ENCODE measurements around the gene SEC11A. TPM values are rescaled to one million over a fixed set of nuclear protein-coding genes. Genes with fewer than 3 reads are reported as not detected.

Gene SEC11A
- total RNA-seq = 100 to 1,000 TPM; 108 to 185 TPM
- 100 to 1,000 TPM; 125 to 134 TPM for polyA plus RNA-seq (ENCODE audit: insufficient read length in 2 of 2)
- long read RNA-seq, donor 1, transcript SEC11A-201 (6 exons, 1,656 nt) = minor isoform, 45 of 122 reads
- long read RNA-seq, donor 1, transcript SEC11A-209 (7 exons, 1,089 nt) = minor isoform, 13 of 122 reads
- long read RNA-seq, donor 1, transcript SEC11A-207 (1 exons, 2,204 nt) = major isoform, 54 of 122 reads
- long read RNA-seq, donor 1, partial matches to known transcripts = 0 of 122 reads
- long read RNA-seq, donor 1, other reads (novel, unspliced or antisense) = 0 of 122 reads
- long read RNA-seq, donor 2, transcript SEC11A-209 (7 exons, 1,089 nt) = minor isoform, 5 of 42 reads
- long read RNA-seq, donor 2, transcript SEC11A-201 (6 exons, 1,656 nt) = minor isoform, 16 of 42 reads
- long read RNA-seq, donor 2, transcript SEC11A-207 (1 exons, 2,204 nt) = major isoform, 20 of 42 reads
- long read RNA-seq, donor 2, partial matches to known transcripts = 0 of 42 reads
- long read RNA-seq, donor 2, other reads (novel, unspliced or antisense) = 0 of 42 reads
- long read RNA-seq, donor 3, transcript SEC11A-209 (7 exons, 1,089 nt) = minor isoform, 6 of 83 reads
- long read RNA-seq, donor 3, transcript SEC11A-201 (6 exons, 1,656 nt) = minor isoform, 18 of 83 reads
- long read RNA-seq, donor 3, transcript SEC11A-207 (1 exons, 2,204 nt) = major isoform, 51 of 83 reads
- long read RNA-seq, donor 3, partial matches to known transcripts = 0 of 83 reads
- long read RNA-seq, donor 3, other reads (novel, unspliced or antisense) = 0 of 83 reads
- long read RNA-seq, donor 4, transcript SEC11A-201 (6 exons, 1,656 nt) = minor isoform, 192 of 607 reads
- long read RNA-seq, donor 4, transcript SEC11A-206 (2 exons, 3,626 nt) = minor isoform, 21 of 607 reads
- long read RNA-seq, donor 4, transcript SEC11A-207 (1 exons, 2,204 nt) = major isoform, 339 of 607 reads
- long read RNA-seq, donor 4, transcript SEC11A-202 (7 exons, 1,223 nt) = minor isoform, 11 of 607 reads
- long read RNA-seq, donor 4, partial matches to known transcripts = 36 of 607 reads
- long read RNA-seq, donor 4, other reads (novel, unspliced or antisense) = 0 of 607 reads

- Histone ChIP-seq H3K27me3 (ENCODE audit: control insufficient read depth, insufficient read depth, low read length) (no peaks in the 10 kb centered on the region), H3K4me3 (ENCODE audit: low read depth, low read length) (peak within 1 kb of the TSS; percentile 98), H3K27ac (ENCODE audit: low read depth, low read length) (peak within 1 kb of the TSS; percentile 98), H3K4me1 (ENCODE audit: control insufficient read depth, insufficient read depth, low read length) (peaks cover 13% of the 10 kb centered on the region), H3K36me3 (ENCODE audit: control insufficient read depth, insufficient read depth, low read length) (peaks cover under 1% of the 10 kb centered on the region), H3K9me3 (ENCODE audit: control insufficient read depth, insufficient read depth, low read length) (no peaks in the 10 kb centered on the region)
- DNase-seq (ENCODE audit: low read depth in 4 of 6, low spot score in 6 of 6) = peak; percentile 83 to 97 (median 91)
- WGBS (ENCODE audit: insufficient coverage) = under 1% methylated on average over 47 of the region's 57 CpGs
These were observed at the start of gene SEC11A for GRCh38 chr15:84716036-84716732. Gene SEC11A, minus strand, starts transcription at chr15:84716139. Its CDS starts 64 bp downstream, at chr15:84716075.

- Histone ChIP-seq H3K4me3 (ENCODE audit: low read depth, low read length) (no peak overlapping the region), H3K27ac (ENCODE audit: low read depth, low read length) (no peak overlapping the region), H3K9me3 (ENCODE audit: control insufficient read depth, insufficient read depth, low read length) (no peaks in the 10 kb centered on the region), H3K27me3 (ENCODE audit: control insufficient read depth, insufficient read depth, low read length) (no peaks in the 10 kb centered on the region), H3K36me3 (ENCODE audit: control insufficient read depth, insufficient read depth, low read length) (peaks cover 31% of the 10 kb centered on the region), H3K4me1 (ENCODE audit: control insufficient read depth, insufficient read depth, low read length) (peaks cover 4% of the 10 kb centered on the region)
- DNase-seq (ENCODE audit: low read depth in 4 of 6, low spot score in 6 of 6) = no peak
- 71% methylated on average over 1 of the region's 4 CpGs for WGBS (ENCODE audit: insufficient coverage)
These were observed 49.7 kb upstream of the SEC11A start for GRCh38 chr15:84765675-84766074.

GRCh38 chr15:84764989-84765388, 49.0 kb upstream of the SEC11A start:
- peaks cover 31% of the 10 kb centered on the region for H3K36me3 ChIP-seq (ENCODE audit: control insufficient read depth, insufficient read depth, low read length)
- no peaks in the 10 kb centered on the region for H3K9me3 ChIP-seq (ENCODE audit: control insufficient read depth, insufficient read depth, low read length)
- DNase-seq (ENCODE audit: low read depth in 4 of 6, low spot score in 6 of 6) = no peak
- WGBS (ENCODE audit: insufficient coverage) = no CpG with 5 or more reads among the region's 1 CpG
- H3K27ac ChIP-seq (ENCODE audit: low read depth, low read length) = no peak overlapping the region
- H3K4me1 ChIP-seq (ENCODE audit: control insufficient read depth, insufficient read depth, low read length) = peaks cover 4% of the 10 kb centered on the region
- no peak overlapping the region for H3K4me3 ChIP-seq (ENCODE audit: low read depth, low read length)
- H3K27me3 ChIP-seq (ENCODE audit: control insufficient read depth, insufficient read depth, low read length) = no peaks in the 10 kb centered on the region

GRCh38 chr15:84764585-84764984, 48.6 kb upstream of the SEC11A start:
- Histone ChIP-seq H3K4me1 (ENCODE audit: control insufficient read depth, insufficient read depth, low read length) (peaks cover 4% of the 10 kb centered on the region), H3K27me3 (ENCODE audit: control insufficient read depth, insufficient read depth, low read length) (no peaks in the 10 kb centered on the region), H3K27ac (ENCODE audit: low read depth, low read length) (no peak overlapping the region), H3K4me3 (ENCODE audit: low read depth, low read length) (no peak overlapping the region), H3K9me3 (ENCODE audit: control insufficient read depth, insufficient read depth, low read length) (no peaks in the 10 kb centered on the region), H3K36me3 (ENCODE audit: control insufficient read depth, insufficient read depth, low read length) (peaks cover 31% of the 10 kb centered on the region)
- no peak for DNase-seq (ENCODE audit: low read depth in 4 of 6, low spot score in 6 of 6)
- whole genome bisulfite sequencing (ENCODE audit: insufficient coverage) = no CpG with 5 or more reads among the region's 3 CpGs

GRCh38 chr15:84762840-84763572, 47.1 kb upstream of the SEC11A start:
- Histone ChIP-seq H3K36me3 (ENCODE audit: control insufficient read depth, insufficient read depth, low read length) (peaks cover 23% of the 10 kb centered on the region), H3K9me3 (ENCODE audit: control insufficient read depth, insufficient read depth, low read length) (no peaks in the 10 kb centered on the region), H3K27me3 (ENCODE audit: control insufficient read depth, insufficient read depth, low read length) (no peaks in the 10 kb centered on the region), H3K27ac (ENCODE audit: low read depth, low read length) (no peak overlapping the region), H3K4me3 (ENCODE audit: low read depth, low read length) (no peak overlapping the region), H3K4me1 (ENCODE audit: control insufficient read depth, insufficient read depth, low read length) (peaks cover 10% of the 10 kb centered on the region)
- DNase-seq (ENCODE audit: low read depth in 4 of 6, low spot score in 6 of 6) = no peak
- WGBS (ENCODE audit: insufficient coverage) = 86% methylated on average over 1 of the region's 3 CpGs

GRCh38 chr15:84761607-84762131, 45.7 kb upstream of the SEC11A start:
- DNase-seq (ENCODE audit: low read depth in 4 of 6, low spot score in 6 of 6) = no peak
- Histone ChIP-seq H3K27me3 (ENCODE audit: control insufficient read depth, insufficient read depth, low read length) (no peaks in the 10 kb centered on the region), H3K9me3 (ENCODE audit: control insufficient read depth, insufficient read depth, low read length) (no peaks in the 10 kb centered on the region), H3K4me1 (ENCODE audit: control insufficient read depth, insufficient read depth, low read length) (peaks cover 10% of the 10 kb centered on the region), H3K36me3 (ENCODE audit: control insufficient read depth, insufficient read depth, low read length) (peaks cover 12% of the 10 kb centered on the region), H3K27ac (ENCODE audit: low read depth, low read length) (no peak overlapping the region), H3K4me3 (ENCODE audit: low read depth, low read length) (no peak overlapping the region)
- 46% methylated on average over 4 of the region's 4 CpGs for WGBS (ENCODE audit: insufficient coverage)

- Histone ChIP-seq H3K9me3 (ENCODE audit: control insufficient read depth, insufficient read depth, low read length) (no peaks in the 10 kb centered on the region), H3K27ac (ENCODE audit: low read depth, low read length) (no peak overlapping the region), H3K36me3 (ENCODE audit: control insufficient read depth, insufficient read depth, low read length) (no peaks in the 10 kb centered on the region), H3K4me3 (ENCODE audit: low read depth, low read length) (no peak overlapping the region), H3K27me3 (ENCODE audit: control insufficient read depth, insufficient read depth, low read length) (no peaks in the 10 kb centered on the region), H3K4me1 (ENCODE audit: control insufficient read depth, insufficient read depth, low read length) (peaks cover 13% of the 10 kb centered on the region)
- no CpG with 5 or more reads among the region's 1 CpG for WGBS (ENCODE audit: insufficient coverage)
- no peak for DNase-seq (ENCODE audit: low read depth in 4 of 6, low spot score in 6 of 6)
These were observed 44.3 kb upstream of the SEC11A start for GRCh38 chr15:84760219-84760618.

- peaks cover 13% of the 10 kb centered on the region for H3K4me1 ChIP-seq (ENCODE audit: control insufficient read depth, insufficient read depth, low read length)
- no CpG with 5 or more reads among the region's 1 CpG for WGBS (ENCODE audit: insufficient coverage)
- H3K27ac ChIP-seq (ENCODE audit: low read depth, low read length) = no peak overlapping the region
These were observed 43.1 kb upstream of the SEC11A start for GRCh38 chr15:84759018-84759417.

More at GRCh38 chr15:84759018-84759417, 43.1 kb upstream of the SEC11A start:
- Histone ChIP-seq H3K9me3 (ENCODE audit: control insufficient read depth, insufficient read depth, low read length) (no peaks in the 10 kb centered on the region), H3K36me3 (ENCODE audit: control insufficient read depth, insufficient read depth, low read length) (no peaks in the 10 kb centered on the region), H3K4me3 (ENCODE audit: low read depth, low read length) (no peak overlapping the region), H3K27me3 (ENCODE audit: control insufficient read depth, insufficient read depth, low read length) (no peaks in the 10 kb centered on the region)
- no peak for DNase-seq (ENCODE audit: low read depth in 4 of 6, low spot score in 6 of 6)
